Body of pancreas (tissue), 4 donors: Measurements from ENCODE around the gene ERO1A. TPM values are rescaled to one million over a fixed set of nuclear protein-coding genes. Genes with fewer than 3 reads are reported as not detected.

ENCODE experiments used
- ATAC-seq: fragments of 150-250 bp; one replicate; pipeline ENCODE4 v1.9.1; 2016
- DNase-seq, 4 donors: peaks; one replicate each; pipeline ENCODE4 v3.0.0-alpha.2; 2019
- H3K27ac ChIP-seq, 4 donors: fragments of 200-600 bp; sonication (generic); 1 replicate in 3 of 4; 2 replicates in 1 of 4; pipeline versions ENCODE4 v1.5.1 to v1.6.1; 2016 to 2019; ENCODE audit warnings: mild to moderate bottlenecking in 1 of 4, mixed read lengths in 1 of 4, moderate library complexity in 1 of 4
- H3K27me3 ChIP-seq, 2 donors: fragments of 200-600 bp; sonication (generic); one replicate each; pipeline ENCODE4 v1.6.0; 2016; ENCODE audit warnings: mild to moderate bottlenecking in 1 of 2
- H3K36me3 ChIP-seq, 2 donors: fragments of 200-600 bp; sonication (generic); replicated peaks in 1 of 2; 2 replicates each; pipeline ENCODE4 v1.5.1; 2016; ENCODE audit warnings: low read depth in 2 of 2; ENCODE audit not compliant: insufficient read depth in 1 of 2
- H3K4me1 ChIP-seq: fragments of 200-600 bp; sonication (generic); one replicate; pipeline ENCODE4 v1.6.0; 2016
- H3K4me3 ChIP-seq, 2 donors: fragments of 200-600 bp; sonication (generic); 1 replicate in 1 of 2; 2 replicates in 1 of 2; pipeline ENCODE4 v1.5.1; 2016 to 2019
- H3K9me3 ChIP-seq, 3 donors: fragments of 200-600 bp; sonication (generic); 1 replicate in 2 of 3; 2 replicates in 1 of 3; pipeline ENCODE4 v1.5.1; 2016
- POLR2A ChIP-seq, 3 donors: fragments of 450-650 bp; IDR thresholded peaks; one replicate each; pipeline ENCODE4 v1.6.1; 2016; ENCODE audit warnings: antibody characterized with exemption in 3 of 3, mild to moderate bottlenecking in 2 of 3
- WGBS, 2 donors: methylation state at CpG; one replicate each; pipeline ENCODE4 v1.1.5; 2017; 5-methylcytosine and 5-hydroxymethylcytosine counted together
- intact Hi-C: fragments of 100-400 bp; cut with DNase I; formaldehyde crosslinking; loops from one replicate; pipeline ENCODE4 v1.15.1; 2023
- total RNA-seq, 2 donors: library from RNA; depleted of rRNA; stranded (reverse); fragments of >200 nt; gene quantifications; one replicate each; pipeline ENCODE4 v1.1.0, GENCODE V29; 2016
- TF ChIP-seq, protein P1 (sequence below), 7 experiments: fragments of 450-650 bp in 4 of 7; fragments of 200-600 bp in 3 of 7; sonication (generic) in 3 of 7; IDR thresholded peaks; one replicate each; pipeline ENCODE4 v1.5.1; 2016 to 2019; ENCODE audit warnings: antibody characterized with exemption in 7 of 7

ERO1A gene
- total RNA-seq, 2 donors from 2014 or later, result 30.9 to 42.5 TPM

DNA sequence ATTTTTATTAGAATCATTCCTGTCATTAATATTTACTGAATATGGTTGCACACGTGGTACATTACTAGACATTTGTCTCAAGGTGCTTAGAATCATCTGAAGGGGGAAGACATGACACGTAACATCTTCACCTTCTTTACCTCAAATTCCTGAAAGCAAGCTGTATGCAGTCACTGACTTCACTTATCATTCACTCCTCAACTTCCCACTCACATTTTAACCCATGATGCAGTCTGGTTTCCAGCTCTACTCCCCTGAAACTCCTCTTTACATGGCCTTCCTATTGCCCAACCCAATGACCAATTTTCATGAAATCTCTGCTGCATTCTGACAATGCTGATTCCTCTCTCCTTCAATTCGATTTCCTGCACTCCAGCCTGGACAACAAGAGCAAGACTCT, 5.9 kb upstream of the ERO1A start:
- WGBS, 2 donors, result 62 to 63% methylated on average over 3 of the region's 3 CpGs
- H3K4me3 ChIP-seq, result no peak overlapping the region
- intact Hi-C loops, result no loop called here
- H3K36me3 ChIP-seq, result no peaks in the 10 kb centered on the region
- TF ChIP-seq, protein P1, sequence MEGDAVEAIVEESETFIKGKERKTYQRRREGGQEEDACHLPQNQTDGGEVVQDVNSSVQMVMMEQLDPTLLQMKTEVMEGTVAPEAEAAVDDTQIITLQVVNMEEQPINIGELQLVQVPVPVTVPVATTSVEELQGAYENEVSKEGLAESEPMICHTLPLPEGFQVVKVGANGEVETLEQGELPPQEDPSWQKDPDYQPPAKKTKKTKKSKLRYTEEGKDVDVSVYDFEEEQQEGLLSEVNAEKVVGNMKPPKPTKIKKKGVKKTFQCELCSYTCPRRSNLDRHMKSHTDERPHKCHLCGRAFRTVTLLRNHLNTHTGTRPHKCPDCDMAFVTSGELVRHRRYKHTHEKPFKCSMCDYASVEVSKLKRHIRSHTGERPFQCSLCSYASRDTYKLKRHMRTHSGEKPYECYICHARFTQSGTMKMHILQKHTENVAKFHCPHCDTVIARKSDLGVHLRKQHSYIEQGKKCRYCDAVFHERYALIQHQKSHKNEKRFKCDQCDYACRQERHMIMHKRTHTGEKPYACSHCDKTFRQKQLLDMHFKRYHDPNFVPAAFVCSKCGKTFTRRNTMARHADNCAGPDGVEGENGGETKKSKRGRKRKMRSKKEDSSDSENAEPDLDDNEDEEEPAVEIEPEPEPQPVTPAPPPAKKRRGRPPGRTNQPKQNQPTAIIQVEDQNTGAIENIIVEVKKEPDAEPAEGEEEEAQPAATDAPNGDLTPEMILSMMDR (IDR thresholded peaks at IDR 0.05), result no peak
- no peak for TF ChIP-seq POLR2A (IDR thresholded peaks at IDR 0.05)
- H3K27me3 ChIP-seq, result no peaks in the 10 kb centered on the region
- H3K27ac ChIP-seq, result peak overlapping the region; percentile 76 to 88 (median 79)
- DNase-seq (no peak), ATAC-seq (peak; percentile 7)
- no peaks in the 10 kb centered on the region for H3K9me3 ChIP-seq
- H3K4me1 ChIP-seq, result peaks cover 39% of the 10 kb centered on the region

- TF ChIP-seq, protein P1 (IDR thresholded peaks at IDR 0.05), result peak in 1 of 7 experiments; percentile 5
- TF ChIP-seq POLR2A (IDR thresholded peaks at IDR 0.05), result no peak
- ATAC-seq (peak; percentile 90), DNase-seq (peak in 2 of 4 donors; percentile 29 to 39)
- WGBS, 2 donors, result 5 to 9% methylated on average over 2 of the region's 2 CpGs
- Histone ChIP-seq H3K9me3 (no peaks in the 10 kb centered on the region), H3K36me3 (no peaks in the 10 kb centered on the region), H3K4me3 (no peak overlapping the region), H3K4me1 (peaks cover 38% of the 10 kb centered on the region), H3K27ac (peak overlapping the region; percentile 76 to 88 (median 79)), H3K27me3 (no peaks in the 10 kb centered on the region)
- intact Hi-C loops, result no loop called here
Measured at GRCh38 chr14:52700701-52701172, 5.4 kb upstream of the ERO1A start.

- TF ChIP-seq, protein P1 (IDR thresholded peaks at IDR 0.05), result peak in 1 of 7 experiments; percentile 16
- peak in 1 of 3 donors; percentile 70 for TF ChIP-seq POLR2A (IDR thresholded peaks at IDR 0.05)
- Histone ChIP-seq H3K27ac (peak overlapping the region; percentile 95 to 99 (median 98)), H3K4me3 (peak overlapping the region; percentile 69), H3K9me3 (no peaks in the 10 kb centered on the region), H3K27me3 (no peaks in the 10 kb centered on the region), H3K36me3 (no peaks in the 10 kb centered on the region), H3K4me1 (peaks cover 54% of the 10 kb centered on the region)
- intact Hi-C loops, result no loop called here
- DNase-seq, result peak; percentile 50 to 59 (median 54)
- WGBS, 2 donors, result 0 to 1% methylated on average over 8 to 44 of the region's 46 CpGs
- peak; percentile 30 for ATAC-seq
Measured at GRCh38 chr14:52694761-52695480, 437 bp downstream of the ERO1A start.

DNA sequence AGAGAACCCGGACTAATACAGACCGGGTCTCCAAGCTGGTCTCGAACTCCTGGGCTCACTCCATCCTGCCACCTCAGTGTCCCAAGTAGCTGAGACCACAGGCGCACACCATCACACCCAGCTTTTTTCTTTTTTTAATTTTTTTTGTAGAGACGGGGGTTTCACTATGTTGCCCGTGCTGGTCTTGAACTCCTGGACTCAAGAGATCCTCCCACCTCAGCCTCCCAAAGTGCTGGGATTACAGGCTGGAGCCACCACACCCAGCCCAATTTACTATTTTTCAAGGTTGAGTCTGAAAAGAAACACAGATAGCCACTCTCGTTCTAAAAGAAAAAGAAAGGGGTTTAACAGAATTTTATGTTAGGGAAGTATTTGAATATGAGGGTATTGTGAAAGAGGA, 1.8 kb downstream of the ERO1A start:
- Histone ChIP-seq H3K36me3 (no peaks in the 10 kb centered on the region), H3K4me3 (no peak overlapping the region), H3K27ac (peak overlapping the region in 1 of 4 donors; percentile 97), H3K9me3 (no peaks in the 10 kb centered on the region), H3K4me1 (peaks cover 53% of the 10 kb centered on the region), H3K27me3 (no peaks in the 10 kb centered on the region)
- intact Hi-C loops, result no loop called here
- 79 to 87% methylated on average over 7 of the region's 7 CpGs for WGBS, 2 donors
- TF ChIP-seq, protein P1 (IDR thresholded peaks at IDR 0.05), result no peak
- no peak for TF ChIP-seq POLR2A (IDR thresholded peaks at IDR 0.05)
- DNase-seq, result no peak
- no peak for ATAC-seq
